DOHH2 (cell line): Measurements from ENCODE around the gene CCNL2.
"Not testable (repeated sequence)": the region's sequence is repeated elsewhere in the genome, so short reads cannot be mapped to it uniquely, and the experiment has no call there.

Experiments
- H3F3A ChIP-seq: fragments of 200-600 bp; sonication (generic), shearing (Covaris generic); 2 replicates; pipeline ENCODE4 v1.6.0; 2016; ENCODE audit warnings: antibody characterized with exemption, mild to moderate bottlenecking; ENCODE audit not compliant: control insufficient read depth, insufficient read depth
- H3K27ac ChIP-seq: fragments of 200-600 bp; sonication (generic); 2 replicates; pipeline ENCODE4 v1.5.1; 2014; ENCODE audit warnings: low read depth, mild to moderate bottlenecking, low read length, moderate library complexity
- H3K27me3 ChIP-seq: fragments of 200-600 bp; sonication (generic); 2 replicates; pipeline ENCODE4 v1.6.1; 2014; ENCODE audit warnings: mild to moderate bottlenecking, low read length, mixed read lengths; ENCODE audit not compliant: control insufficient read depth
- H3K36me3 ChIP-seq: fragments of 200-600 bp; sonication (generic); 2 replicates; pipeline ENCODE4 v1.6.1; 2014; ENCODE audit warnings: mild to moderate bottlenecking, low read length, moderate library complexity, mixed read lengths; ENCODE audit not compliant: control insufficient read depth
- H3K4me1 ChIP-seq: fragments of 200-600 bp; sonication (generic); 2 replicates; pipeline ENCODE4 v1.6.1; 2014; ENCODE audit warnings: mild to moderate bottlenecking, low read length, mixed read lengths; ENCODE audit not compliant: control insufficient read depth
- H3K4me2 ChIP-seq: fragments of 200-600 bp; sonication (generic); 2 replicates; pipeline ENCODE4 v1.6.0; 2014; ENCODE audit warnings: mild to moderate bottlenecking, low read length, moderate library complexity
- H3K4me3 ChIP-seq: fragments of 200-600 bp; sonication (generic); 2 replicates; pipeline ENCODE4 v1.5.1; 2014; ENCODE audit warnings: mild to moderate bottlenecking, low read length, mixed read lengths
- H3K79me2 ChIP-seq: fragments of 200-600 bp; sonication (generic); 2 replicates; pipeline ENCODE4 v1.6.1; 2014; ENCODE audit warnings: mild to moderate bottlenecking, low read length, mixed read lengths; ENCODE audit not compliant: control insufficient read depth
- H3K9me2 ChIP-seq: fragments of 200-600 bp; sonication (generic); replicated peaks from 2 replicates; pipeline ENCODE4 v1.6.1; 2014; ENCODE audit warnings: mild to moderate bottlenecking, low read length, mixed read lengths; ENCODE audit not compliant: control insufficient read depth
- H3K9me3 ChIP-seq: fragments of 200-600 bp; sonication (generic); 2 replicates; pipeline ENCODE4 v1.6.1; 2014; ENCODE audit warnings: antibody characterized with exemption, low read length, mixed read lengths; ENCODE audit not compliant: control insufficient read depth, insufficient read depth
- H4K20me1 ChIP-seq: fragments of 200-600 bp; sonication (generic); 2 replicates; pipeline ENCODE4 v1.6.0; 2014; ENCODE audit warnings: low read depth, mild to moderate bottlenecking, antibody characterized with exemption, low read length, moderate library complexity; ENCODE audit not compliant: control insufficient read depth, insufficient read depth
- EZH2phosphoT487 ChIP-seq: fragments of 200-600 bp; sonication (generic); IDR thresholded peaks from 2 replicates; pipeline ENCODE4 v1.6.1; 2017; ENCODE audit warnings: borderline replicate concordance, mild to moderate bottlenecking, antibody characterized with exemption, low read length, moderate library complexity, mixed read lengths
- TF ChIP-seq, protein P1 (sequence below): fragments of 200-600 bp; sonication (generic); IDR thresholded peaks from one replicate; pipeline ENCODE4 v1.5.1; 2014; ENCODE audit warnings: antibody characterized with exemption, mild to moderate bottlenecking, low read depth, low read length; ENCODE audit not compliant: poor library complexity, severe bottlenecking

CCNL2 gene

DNA sequence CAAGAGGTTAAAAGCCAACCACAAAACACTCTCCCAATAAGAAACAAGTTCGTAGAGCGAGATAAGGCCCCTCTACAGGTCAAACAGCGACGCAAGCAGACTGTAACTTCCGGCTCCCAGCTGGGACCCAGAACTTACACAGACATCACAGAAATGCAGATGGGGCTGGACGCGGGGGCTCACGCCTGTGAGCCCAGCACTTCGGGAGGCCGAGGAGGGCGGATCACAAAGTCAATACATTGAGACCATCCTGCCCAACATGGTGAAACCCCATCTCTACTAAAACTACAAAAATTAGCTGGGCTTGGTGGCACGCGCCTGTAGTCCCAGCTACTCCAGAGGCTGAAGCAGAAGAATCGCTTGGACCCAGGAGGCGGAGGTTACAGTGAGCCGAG is 11.1 kb downstream of the CCNL2 start:
- Histone ChIP-seq H3K9me3 (no peaks in the 10 kb centered on the region), H4K20me1 (no peaks in the 10 kb centered on the region; the same call in 1 of the 2 replicates), H3K4me3 (no peak overlapping the region), H3K36me3 (peaks cover 72% of the 10 kb centered on the region), H3K4me2 (no peak overlapping the region), H3F3A (no peaks in the 10 kb centered on the region), H3K27me3 (no peaks in the 10 kb centered on the region), H3K79me2 (peaks cover 22% of the 10 kb centered on the region), H3K9me2 (no peaks in the 10 kb centered on the region), H3K4me1 (no peaks in the 10 kb centered on the region), H3K27ac (no peak overlapping the region)
- TF ChIP-seq EZH2phosphoT487: no peak
- TF ChIP-seq, protein P1, sequence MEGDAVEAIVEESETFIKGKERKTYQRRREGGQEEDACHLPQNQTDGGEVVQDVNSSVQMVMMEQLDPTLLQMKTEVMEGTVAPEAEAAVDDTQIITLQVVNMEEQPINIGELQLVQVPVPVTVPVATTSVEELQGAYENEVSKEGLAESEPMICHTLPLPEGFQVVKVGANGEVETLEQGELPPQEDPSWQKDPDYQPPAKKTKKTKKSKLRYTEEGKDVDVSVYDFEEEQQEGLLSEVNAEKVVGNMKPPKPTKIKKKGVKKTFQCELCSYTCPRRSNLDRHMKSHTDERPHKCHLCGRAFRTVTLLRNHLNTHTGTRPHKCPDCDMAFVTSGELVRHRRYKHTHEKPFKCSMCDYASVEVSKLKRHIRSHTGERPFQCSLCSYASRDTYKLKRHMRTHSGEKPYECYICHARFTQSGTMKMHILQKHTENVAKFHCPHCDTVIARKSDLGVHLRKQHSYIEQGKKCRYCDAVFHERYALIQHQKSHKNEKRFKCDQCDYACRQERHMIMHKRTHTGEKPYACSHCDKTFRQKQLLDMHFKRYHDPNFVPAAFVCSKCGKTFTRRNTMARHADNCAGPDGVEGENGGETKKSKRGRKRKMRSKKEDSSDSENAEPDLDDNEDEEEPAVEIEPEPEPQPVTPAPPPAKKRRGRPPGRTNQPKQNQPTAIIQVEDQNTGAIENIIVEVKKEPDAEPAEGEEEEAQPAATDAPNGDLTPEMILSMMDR: no peak

GRCh38 chr1:1387098-1388077 is 11.7 kb downstream of the CCNL2 start:
- Histone ChIP-seq H3K9me2 (no peaks in the 10 kb centered on the region), H3K9me3 (no peaks in the 10 kb centered on the region), H3K27ac (no peak overlapping the region), H3K27me3 (no peaks in the 10 kb centered on the region), H3K4me3 (no peak overlapping the region), H4K20me1 (no peaks in the 10 kb centered on the region; the same call in 1 of the 2 replicates), H3K4me2 (no peak overlapping the region), H3F3A (no peaks in the 10 kb centered on the region), H3K36me3 (peaks cover 65% of the 10 kb centered on the region), H3K79me2 (peaks cover 23% of the 10 kb centered on the region), H3K4me1 (no peaks in the 10 kb centered on the region)
- TF ChIP-seq, protein P1: no peak
- no peak for TF ChIP-seq EZH2phosphoT487

GRCh38 chr1:1385931-1386330 is 13.2 kb downstream of the CCNL2 start:
- H3K27me3 ChIP-seq: no peaks in the 10 kb centered on the region
- no peaks in the 10 kb centered on the region for H3K4me1 ChIP-seq
- H3K4me3 ChIP-seq: no peak overlapping the region
- H3K9me3 ChIP-seq: no peaks in the 10 kb centered on the region
- H3K79me2 ChIP-seq: peaks cover 33% of the 10 kb centered on the region
- H3K4me2 ChIP-seq: no peak overlapping the region
- no peaks in the 10 kb centered on the region for H3F3A ChIP-seq
- peaks cover 58% of the 10 kb centered on the region for H3K36me3 ChIP-seq
- TF ChIP-seq, protein P1: no peak
- H3K9me2 ChIP-seq: no peaks in the 10 kb centered on the region
- H4K20me1 ChIP-seq: peaks cover 4% of the 10 kb centered on the region
- H3K27ac ChIP-seq: no peak overlapping the region

DNA sequence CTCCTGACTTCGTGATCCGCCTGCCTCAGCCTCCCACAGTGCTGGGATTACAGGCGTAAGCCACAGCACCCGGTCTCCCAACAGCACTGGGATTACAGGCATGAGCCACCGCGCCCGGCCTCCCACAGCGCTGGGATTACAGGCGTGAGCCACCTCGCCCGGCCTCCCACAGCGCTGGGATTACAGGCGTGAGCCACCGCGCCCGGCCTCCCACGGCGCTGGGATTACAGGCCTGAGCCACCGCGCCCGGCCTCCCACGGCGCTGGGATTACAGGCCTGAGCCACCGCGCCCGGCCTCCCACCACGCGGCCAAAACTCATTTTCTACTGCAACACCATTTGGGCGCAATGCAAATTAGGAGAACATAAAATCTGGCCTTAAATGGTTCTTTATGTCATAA is 13.8 kb downstream of the CCNL2 start:
- H3K27me3 ChIP-seq, H4K20me1 ChIP-seq, H3K9me2 ChIP-seq, H3K9me3 ChIP-seq, H3K4me2 ChIP-seq, H3K4me1 ChIP-seq, H3K27ac ChIP-seq, H3K4me3 ChIP-seq, H3F3A ChIP-seq: not testable (repeated sequence)
- Histone ChIP-seq H3K79me2 (peaks cover 35% of the 10 kb centered on the region), H3K36me3 (peaks cover 52% of the 10 kb centered on the region)
